Amniotic epithelial cell (primary cell): ENCODE data around the gene SNRNP27.
A peak's percentile ranks its signal among the peaks of the same experiment; 100 is the strongest.
"Not testable (repeated sequence)": the region's sequence is repeated elsewhere in the genome, so short reads cannot be mapped to it uniquely, and the experiment has no call there.

Experiments used
- DNase-seq: peaks from one replicate; pipeline ENCODE4 v3.0.0-alpha.2; 2010; ENCODE audit warnings: low read depth

The SNRNP27 gene

DNA sequence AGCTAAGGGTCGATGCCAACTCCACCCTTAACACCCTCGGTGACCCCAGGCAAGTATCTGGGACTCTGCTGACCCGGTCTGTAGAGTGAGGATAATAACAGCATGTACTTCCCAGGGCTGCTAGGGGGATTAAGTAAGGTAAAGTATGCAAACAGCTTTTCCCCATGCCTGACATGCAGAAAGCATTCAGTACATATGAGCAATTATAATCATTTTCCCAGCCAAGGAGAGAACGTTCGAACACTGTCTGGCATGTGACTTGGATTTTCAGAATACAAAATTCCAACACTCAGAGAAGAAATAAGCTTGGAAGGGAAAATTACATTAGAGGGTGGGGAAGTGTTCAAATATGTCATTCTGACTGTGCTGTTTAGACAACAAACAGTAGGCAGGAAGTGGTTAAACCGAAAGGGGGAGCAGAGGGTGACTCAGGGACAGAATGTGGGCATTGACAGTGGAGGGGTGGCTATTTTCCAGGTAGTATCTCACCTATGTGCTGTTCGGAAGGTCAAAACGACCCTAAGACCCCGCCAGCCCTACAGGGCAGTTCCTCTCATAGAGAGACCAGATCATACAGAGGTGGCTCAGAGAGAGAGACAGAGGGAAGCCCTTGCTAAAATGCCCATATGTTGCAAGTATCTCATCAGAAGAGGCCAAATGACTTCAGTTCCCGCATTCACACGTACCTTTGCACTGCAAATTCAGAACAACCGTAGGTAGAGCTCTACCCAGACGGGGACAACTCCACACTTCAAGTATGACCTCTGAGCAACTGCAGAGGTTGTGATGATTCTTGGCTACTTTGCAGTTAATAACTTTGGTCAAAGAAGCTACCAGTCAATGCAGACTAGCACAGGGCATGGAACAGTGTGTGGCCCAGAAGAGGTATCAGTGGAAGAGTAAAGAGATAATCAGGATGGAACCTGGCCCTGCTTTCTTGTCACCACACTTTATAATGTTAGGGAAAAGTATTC lies 52.9 kb downstream of the SNRNP27 start:
- peak; percentile 52 for DNase-seq

DNA sequence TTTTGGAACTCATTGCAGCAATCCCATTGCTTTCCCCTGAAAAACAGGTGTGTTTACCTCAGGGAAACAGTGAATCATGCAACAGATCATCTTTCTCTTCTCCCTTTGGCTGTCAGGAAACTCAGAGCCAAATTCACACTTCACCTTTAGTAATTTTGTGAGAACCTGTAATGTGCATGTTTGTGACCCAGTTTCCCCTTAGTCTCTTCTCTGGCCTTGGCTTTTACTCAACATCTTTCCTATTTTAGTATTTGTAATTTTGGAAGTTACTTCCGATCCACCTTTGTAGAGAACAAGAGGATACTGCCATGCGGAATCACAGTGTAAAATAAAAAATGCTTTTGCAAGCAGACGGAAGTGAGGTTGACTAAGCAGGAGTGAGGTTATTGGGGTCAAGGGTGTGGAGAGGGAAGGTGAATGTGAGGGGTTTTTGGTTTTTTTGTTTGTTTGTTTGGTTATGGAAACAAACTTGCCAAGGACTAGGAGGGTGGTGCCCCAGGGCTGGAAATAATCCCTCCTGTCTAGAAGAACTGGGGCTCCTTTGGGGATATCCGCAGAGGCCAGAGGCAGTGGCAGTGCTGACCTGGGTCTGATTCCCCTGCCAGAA lies 53.7 kb downstream of the SNRNP27 start:
- no peak for DNase-seq

DNA sequence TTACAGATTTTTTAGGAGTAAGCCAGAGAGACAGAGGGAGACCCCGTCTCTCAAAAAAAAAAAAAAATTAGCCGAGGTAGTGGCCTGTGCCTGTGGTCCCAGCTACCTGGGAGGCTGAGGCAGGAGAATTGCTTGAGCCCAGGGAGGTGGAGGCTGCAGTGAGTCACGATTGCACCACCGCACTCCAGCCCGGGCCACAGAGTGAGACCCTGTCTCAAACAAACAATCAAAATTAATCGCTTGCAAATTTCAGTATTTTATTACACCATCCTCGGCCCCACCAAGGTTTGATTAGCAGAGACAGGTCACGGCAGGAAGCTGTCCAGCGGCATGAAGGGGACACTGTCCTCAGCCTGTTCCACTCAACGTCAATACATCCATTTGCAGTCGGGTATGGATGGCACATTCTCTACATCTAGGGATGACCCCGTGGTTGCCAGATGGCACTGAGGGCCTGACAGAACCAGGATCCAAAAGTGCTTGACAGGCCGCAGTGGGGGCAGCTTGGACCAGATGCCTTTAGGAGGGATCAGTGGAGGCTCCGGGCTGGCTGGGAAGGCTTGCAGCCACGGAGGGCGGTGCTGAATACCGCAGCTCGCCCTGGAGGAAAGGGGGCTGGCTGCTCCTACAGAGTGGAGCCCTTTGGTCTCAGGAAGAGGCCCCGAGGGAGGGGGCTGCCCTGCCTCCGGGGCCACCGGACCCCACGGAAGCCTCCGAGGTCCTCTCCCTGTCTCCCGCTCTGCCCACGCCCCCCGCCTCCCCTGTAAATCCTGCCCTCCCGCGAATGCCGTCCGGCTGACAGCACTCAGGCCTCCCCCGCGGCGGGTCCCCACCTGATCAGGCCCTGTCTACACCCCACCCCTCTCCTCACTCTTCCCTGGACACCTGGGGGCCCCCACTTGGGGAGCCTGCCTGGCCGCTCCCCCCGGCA lies 54.5 kb downstream of the SNRNP27 start:
- peak; percentile 15 for DNase-seq

DNA sequence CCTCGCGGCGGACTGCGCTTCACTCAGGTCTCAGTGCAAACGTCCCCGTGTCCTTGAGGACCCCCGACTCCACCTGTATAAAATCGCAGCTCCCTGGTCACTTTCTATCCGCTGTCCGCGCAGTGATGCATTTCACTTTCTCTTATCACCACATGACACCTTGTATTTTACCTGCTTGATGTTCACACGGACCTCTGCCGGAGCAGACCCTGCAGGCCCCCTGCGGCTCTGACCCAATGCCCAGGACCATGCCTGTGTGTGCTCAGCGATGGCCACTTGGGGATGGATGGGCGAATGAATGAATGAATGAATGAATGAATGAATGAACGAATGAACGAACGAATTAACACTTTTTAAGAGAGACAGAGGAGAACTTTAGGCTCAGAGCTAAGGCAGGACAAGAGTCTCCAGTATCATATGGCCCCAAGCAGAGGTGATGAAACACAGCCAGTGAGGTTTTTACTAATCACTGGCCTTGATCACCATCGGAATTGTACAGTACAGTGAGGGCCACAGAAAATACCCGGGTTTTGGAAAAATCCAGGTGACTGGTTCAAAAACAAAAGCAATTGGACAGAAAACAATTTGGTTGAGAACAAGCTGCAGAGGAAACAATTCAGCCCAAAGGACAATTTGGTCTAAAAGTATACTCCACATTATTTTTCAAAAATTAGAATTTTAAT lies 55.3 kb downstream of the SNRNP27 start:
- no peak for DNase-seq

DNA sequence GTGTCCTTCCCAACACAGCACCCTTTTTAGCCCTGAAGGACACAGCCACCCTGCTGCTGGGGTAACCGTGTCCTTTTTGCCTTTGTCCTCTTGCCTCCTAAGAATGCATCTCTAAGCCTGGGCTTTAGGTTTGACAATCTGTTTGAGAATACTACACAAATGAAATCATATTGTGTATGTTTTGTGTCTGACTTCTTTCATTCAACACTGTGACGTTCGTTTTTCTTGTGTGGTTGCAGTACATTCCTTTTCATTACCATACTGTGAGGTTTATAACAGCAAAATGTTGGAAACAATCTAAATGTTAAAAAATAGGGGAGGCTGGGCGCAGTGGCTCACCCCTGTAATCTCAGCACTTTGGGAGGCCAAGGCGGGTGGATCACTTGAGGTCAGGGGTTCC lies 56.5 kb downstream of the SNRNP27 start:
- DNase-seq = peak; percentile 42

DNA sequence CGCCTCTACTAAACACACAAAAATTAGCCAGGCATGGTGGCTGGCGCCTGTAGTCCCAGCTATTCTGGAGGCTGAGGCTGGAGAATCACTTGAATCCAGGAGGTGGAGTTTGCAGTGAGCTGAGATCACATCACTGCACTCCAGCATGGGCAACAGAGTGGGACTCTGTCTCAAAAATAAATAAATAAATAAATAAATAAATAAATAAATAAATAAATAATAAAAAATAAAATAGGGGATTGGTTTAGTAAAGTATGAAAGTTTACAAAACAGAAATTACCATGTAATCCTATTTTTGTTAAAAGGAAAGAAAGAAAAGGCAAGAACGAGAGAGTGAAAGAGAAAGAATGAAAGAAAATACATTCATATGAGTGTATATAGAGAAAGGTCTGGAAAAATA lies 56.9 kb downstream of the SNRNP27 start:
- DNase-seq = not testable (repeated sequence)

DNA sequence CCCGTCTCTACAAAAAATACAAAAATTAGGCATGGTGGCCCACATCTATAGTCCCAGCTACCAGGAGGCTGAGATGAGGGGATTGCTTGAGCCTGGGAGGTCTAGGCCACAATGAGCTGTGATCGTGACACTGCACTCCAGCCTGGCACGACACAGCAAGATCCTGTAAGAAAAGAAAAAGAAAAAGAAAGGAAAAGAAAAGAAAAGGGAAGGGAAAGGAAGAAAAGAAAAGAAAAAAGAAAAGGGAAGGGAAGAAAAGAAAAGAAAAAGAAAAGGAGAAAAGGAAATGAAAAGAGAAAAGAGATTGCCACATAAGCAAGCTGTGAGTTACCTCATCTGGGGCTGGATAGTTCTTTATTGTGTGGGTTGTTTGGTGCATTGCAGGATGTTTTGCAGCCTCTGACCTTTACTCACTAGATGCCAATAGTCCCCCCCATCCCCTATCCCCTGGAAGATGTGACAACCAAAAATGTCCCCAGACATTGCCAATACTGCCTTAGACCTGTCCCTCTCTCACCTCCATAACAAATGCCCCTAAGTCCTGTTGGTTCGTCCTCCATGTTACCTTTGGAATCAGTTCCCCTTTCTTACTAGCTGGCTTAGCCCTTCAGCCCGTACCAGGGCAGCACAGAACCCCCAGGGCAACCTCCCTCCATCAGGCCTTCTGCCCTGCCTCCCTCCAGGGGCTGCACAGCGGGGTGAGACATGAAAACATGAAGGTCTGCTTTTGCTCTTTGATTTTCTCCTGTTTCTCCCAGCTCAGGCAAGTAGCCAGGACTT lies 58.8 kb downstream of the SNRNP27 start:
- no peak for DNase-seq

DNA sequence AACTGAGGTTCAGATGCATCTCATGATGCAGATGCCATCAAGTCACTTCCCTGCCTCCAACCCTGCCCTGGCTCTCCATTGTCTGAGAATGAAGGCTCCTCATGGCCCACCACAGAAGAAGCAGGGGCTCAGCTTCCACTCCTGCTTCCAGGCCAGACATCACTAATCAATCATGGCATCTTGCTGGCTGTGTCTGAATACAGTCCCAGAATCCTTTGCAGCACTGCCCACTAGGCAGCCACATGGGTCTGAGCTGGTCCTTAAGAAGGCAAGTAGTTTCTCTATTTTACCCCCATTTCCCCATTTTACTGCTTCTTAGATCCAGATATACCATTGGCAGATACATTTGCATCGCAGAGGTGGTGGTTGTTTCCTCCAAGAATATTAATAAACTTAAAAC lies 60.3 kb downstream of the SNRNP27 start:
- no peak for DNase-seq
